ENCODE results near the gene CHCHD6. TPM values are rescaled to one million over a fixed set of nuclear protein-coding genes. Genes with fewer than 3 reads are reported as not detected.

CHCHD6 gene
- polyA plus RNA-seq, 1 donor from 2014 or later = 102 TPM

DNA sequence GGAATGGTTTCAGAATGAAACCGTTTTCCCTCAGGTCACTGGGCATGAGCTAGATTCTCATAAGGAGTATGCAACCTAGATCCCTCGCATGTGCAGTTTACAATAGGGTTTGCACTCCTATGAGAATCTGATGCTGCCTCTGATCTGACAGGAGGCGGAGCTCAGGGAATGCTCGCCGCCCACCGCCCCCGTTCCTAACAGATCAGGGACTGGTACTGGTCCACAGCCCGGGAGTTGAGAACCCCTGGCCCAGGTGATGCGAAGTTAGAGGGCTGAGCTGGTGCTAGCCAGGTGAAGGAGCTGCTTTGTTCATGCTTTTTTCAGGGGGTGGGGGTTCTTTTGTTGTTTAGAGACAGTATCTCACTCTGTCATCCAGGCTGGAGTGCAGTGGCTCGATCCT lies 263.3 kb downstream of the CHCHD6 start:
- Histone ChIP-seq H3K27me3 (ENCODE audit: insufficient read depth, low read depth, low read length) (no peaks in the 10 kb centered on the region), H4K20me1 (ENCODE audit: insufficient read depth) (no peaks in the 10 kb centered on the region), H3K79me2 (replicated peaks; ENCODE audit: insufficient read depth, low read length) (no peaks in the 10 kb centered on the region), H2AFZ (ENCODE audit: low read depth, low read length) (no peak overlapping the region), H3K4me2 (ENCODE audit: low read length) (no peak overlapping the region), H3K9ac (ENCODE audit: low read length) (no peak overlapping the region), H3K36me3 (ENCODE audit: insufficient read depth, low read length) (no peaks in the 10 kb centered on the region), H3F3A (ENCODE audit: insufficient read depth, low read length, poor library complexity, severe bottlenecking) (no peaks in the 10 kb centered on the region), H3K27ac (ENCODE audit: low read length) (no peak overlapping the region), H3K4me3 (ENCODE audit: low read length) (no peak overlapping the region), H3K9me3 (ENCODE audit: low read length) (no peaks in the 10 kb centered on the region), H3K9me2 (ENCODE audit: insufficient read depth, low read length) (no peaks in the 10 kb centered on the region)
- TF ChIP-seq RAD21 (conservative IDR thresholded peaks at IDR 0.05) (no peak), TAF1 (IDR thresholded peaks at IDR 0.05; ENCODE audit: low read depth) (no peak), MXI1 (conservative IDR thresholded peaks at IDR 0.05; ENCODE audit: poor library complexity, severe bottlenecking) (no peak), POLR2AphosphoS5 (IDR thresholded peaks at IDR 0.05) (no peak), EP300 (conservative IDR thresholded peaks at IDR 0.05; ENCODE audit: poor library complexity, severe bottlenecking) (no peak), EZH2 (IDR thresholded peaks at IDR 0.05; ENCODE audit: borderline replicate concordance, insufficient read depth, low read length, poor library complexity, severe bottlenecking) (no peak), SMC3 (conservative IDR thresholded peaks at IDR 0.05; ENCODE audit: poor library complexity) (no peak)
- TF ChIP-seq, protein P1, sequence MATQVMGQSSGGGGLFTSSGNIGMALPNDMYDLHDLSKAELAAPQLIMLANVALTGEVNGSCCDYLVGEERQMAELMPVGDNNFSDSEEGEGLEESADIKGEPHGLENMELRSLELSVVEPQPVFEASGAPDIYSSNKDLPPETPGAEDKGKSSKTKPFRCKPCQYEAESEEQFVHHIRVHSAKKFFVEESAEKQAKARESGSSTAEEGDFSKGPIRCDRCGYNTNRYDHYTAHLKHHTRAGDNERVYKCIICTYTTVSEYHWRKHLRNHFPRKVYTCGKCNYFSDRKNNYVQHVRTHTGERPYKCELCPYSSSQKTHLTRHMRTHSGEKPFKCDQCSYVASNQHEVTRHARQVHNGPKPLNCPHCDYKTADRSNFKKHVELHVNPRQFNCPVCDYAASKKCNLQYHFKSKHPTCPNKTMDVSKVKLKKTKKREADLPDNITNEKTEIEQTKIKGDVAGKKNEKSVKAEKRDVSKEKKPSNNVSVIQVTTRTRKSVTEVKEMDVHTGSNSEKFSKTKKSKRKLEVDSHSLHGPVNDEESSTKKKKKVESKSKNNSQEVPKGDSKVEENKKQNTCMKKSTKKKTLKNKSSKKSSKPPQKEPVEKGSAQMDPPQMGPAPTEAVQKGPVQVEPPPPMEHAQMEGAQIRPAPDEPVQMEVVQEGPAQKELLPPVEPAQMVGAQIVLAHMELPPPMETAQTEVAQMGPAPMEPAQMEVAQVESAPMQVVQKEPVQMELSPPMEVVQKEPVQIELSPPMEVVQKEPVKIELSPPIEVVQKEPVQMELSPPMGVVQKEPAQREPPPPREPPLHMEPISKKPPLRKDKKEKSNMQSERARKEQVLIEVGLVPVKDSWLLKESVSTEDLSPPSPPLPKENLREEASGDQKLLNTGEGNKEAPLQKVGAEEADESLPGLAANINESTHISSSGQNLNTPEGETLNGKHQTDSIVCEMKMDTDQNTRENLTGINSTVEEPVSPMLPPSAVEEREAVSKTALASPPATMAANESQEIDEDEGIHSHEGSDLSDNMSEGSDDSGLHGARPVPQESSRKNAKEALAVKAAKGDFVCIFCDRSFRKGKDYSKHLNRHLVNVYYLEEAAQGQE (IDR thresholded peaks at IDR 0.05; ENCODE audit: borderline replicate concordance) = no peak
- TF ChIP-seq, protein P2, sequence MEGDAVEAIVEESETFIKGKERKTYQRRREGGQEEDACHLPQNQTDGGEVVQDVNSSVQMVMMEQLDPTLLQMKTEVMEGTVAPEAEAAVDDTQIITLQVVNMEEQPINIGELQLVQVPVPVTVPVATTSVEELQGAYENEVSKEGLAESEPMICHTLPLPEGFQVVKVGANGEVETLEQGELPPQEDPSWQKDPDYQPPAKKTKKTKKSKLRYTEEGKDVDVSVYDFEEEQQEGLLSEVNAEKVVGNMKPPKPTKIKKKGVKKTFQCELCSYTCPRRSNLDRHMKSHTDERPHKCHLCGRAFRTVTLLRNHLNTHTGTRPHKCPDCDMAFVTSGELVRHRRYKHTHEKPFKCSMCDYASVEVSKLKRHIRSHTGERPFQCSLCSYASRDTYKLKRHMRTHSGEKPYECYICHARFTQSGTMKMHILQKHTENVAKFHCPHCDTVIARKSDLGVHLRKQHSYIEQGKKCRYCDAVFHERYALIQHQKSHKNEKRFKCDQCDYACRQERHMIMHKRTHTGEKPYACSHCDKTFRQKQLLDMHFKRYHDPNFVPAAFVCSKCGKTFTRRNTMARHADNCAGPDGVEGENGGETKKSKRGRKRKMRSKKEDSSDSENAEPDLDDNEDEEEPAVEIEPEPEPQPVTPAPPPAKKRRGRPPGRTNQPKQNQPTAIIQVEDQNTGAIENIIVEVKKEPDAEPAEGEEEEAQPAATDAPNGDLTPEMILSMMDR (IDR thresholded peaks at IDR 0.05; ENCODE audit: poor library complexity, severe bottlenecking) = no peak

DNA sequence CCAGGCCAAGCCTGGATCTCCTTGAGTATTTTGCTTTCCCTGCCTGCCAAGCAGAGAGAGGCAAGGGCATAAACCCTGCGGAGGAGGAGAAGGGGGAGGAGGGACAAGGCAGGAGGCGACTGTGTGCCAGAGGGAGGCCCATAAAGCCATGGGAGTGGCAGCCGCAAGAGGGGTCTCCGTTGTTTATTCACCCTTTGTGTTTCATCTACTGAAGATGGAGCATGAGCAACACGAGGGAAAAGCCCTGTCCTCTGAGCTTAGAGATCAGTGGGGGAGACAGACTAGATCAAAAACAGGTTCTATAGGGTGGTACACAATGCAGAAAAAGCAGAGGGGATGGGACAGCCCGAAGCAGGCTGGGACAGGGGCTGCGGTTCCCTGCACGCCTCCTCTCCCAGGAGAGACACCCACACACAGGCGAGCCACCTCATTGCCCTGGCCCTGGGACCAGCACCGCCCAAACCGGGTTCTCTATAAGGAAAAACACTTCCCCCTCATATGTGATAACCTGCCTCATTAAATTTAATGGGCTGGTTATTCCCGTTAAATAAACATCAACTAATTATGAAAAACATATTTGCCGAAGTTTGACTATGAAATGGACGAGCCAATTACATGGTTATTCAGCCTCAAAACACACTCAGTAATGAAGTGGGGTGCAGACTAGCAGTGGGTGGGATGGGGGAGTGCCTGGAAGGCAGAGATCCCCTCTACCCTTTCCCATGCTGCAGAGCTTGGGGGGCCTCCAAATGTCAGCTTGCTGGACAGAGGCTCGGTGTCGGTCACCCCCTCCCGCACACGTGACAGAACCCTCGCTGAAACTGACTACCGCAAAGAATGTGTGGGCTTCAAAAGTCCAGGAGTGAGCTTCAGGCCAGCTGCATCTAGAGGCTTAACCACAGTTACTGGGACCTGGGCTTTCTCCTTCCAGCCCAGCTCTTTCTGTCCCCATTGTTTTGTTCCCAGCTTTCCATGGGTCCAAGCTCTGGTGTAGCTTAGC lies 264.7 kb downstream of the CHCHD6 start:
- Histone ChIP-seq H3K4me2 (ENCODE audit: low read length) (no peak overlapping the region), H3K79me2 (replicated peaks; ENCODE audit: insufficient read depth, low read length) (no peaks in the 10 kb centered on the region), H3K9me3 (ENCODE audit: low read length) (no peaks in the 10 kb centered on the region), H3F3A (ENCODE audit: insufficient read depth, low read length, poor library complexity, severe bottlenecking) (no peaks in the 10 kb centered on the region), H3K27ac (ENCODE audit: low read length) (no peak overlapping the region), H3K27me3 (ENCODE audit: insufficient read depth, low read depth, low read length) (no peaks in the 10 kb centered on the region), H4K20me1 (ENCODE audit: insufficient read depth) (no peaks in the 10 kb centered on the region), H3K4me3 (ENCODE audit: low read length) (no peak overlapping the region), H3K9me2 (ENCODE audit: insufficient read depth, low read length) (no peaks in the 10 kb centered on the region), H3K9ac (ENCODE audit: low read length) (no peak overlapping the region), H3K36me3 (ENCODE audit: insufficient read depth, low read length) (no peaks in the 10 kb centered on the region), H2AFZ (ENCODE audit: low read depth, low read length) (no peak overlapping the region)
- TF ChIP-seq EZH2 (IDR thresholded peaks at IDR 0.05; ENCODE audit: borderline replicate concordance, insufficient read depth, low read length, poor library complexity, severe bottlenecking) (no peak), EP300 (conservative IDR thresholded peaks at IDR 0.05; ENCODE audit: poor library complexity, severe bottlenecking) (no peak), TAF1 (IDR thresholded peaks at IDR 0.05; ENCODE audit: low read depth) (no peak), SMC3 (conservative IDR thresholded peaks at IDR 0.05; ENCODE audit: poor library complexity) (no peak), POLR2AphosphoS5 (IDR thresholded peaks at IDR 0.05) (no peak), MXI1 (conservative IDR thresholded peaks at IDR 0.05; ENCODE audit: poor library complexity, severe bottlenecking) (no peak), RAD21 (conservative IDR thresholded peaks at IDR 0.05) (no peak)
- TF ChIP-seq, protein P1 (IDR thresholded peaks at IDR 0.05; ENCODE audit: borderline replicate concordance) = no peak
- TF ChIP-seq, protein P2 (IDR thresholded peaks at IDR 0.05; ENCODE audit: poor library complexity, severe bottlenecking) = no peak

Data from neural cell (in vitro differentiated cells).